ENCODE measurements around the gene COL6A5.
"Not testable (repeated sequence)": the region's sequence is repeated elsewhere in the genome, so short reads cannot be mapped to it uniquely, and the experiment has no call there.

The COL6A5 gene

DNA sequence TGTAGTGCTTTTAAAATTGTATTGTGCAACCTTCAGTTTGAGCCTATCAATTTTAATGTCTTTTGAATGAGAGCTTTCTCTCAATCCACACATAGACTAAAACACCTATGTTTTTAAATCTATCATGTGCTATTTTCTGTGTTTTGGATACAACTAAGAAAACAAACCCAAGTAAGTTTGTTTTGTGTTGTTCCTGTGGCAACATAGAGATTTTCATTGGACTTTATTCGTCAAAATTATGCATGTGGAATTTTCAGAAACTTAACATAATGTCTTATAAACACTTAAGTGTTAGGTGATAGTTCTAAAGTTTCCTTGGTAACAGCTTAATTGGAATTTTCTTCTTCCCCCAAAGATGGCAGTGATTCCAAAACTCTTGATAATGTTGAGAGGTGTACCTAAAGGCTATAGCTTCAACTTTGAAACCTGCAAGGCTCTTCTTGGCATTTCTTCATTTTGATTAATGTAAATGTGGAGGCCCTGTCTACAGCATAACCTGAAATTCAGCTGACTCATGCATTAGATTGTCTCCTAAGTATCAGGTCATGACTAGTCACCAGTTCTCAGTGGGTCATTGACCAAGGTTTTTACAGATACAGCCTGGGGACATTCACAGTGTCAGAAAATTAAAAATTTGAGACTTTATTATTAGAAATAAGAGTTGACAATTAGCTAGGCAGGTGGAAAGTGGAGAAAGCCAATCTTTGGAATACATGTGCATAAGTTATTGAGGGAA, 44.4 kb downstream of the COL6A5 start:
- no peak for DNase-seq

DNA sequence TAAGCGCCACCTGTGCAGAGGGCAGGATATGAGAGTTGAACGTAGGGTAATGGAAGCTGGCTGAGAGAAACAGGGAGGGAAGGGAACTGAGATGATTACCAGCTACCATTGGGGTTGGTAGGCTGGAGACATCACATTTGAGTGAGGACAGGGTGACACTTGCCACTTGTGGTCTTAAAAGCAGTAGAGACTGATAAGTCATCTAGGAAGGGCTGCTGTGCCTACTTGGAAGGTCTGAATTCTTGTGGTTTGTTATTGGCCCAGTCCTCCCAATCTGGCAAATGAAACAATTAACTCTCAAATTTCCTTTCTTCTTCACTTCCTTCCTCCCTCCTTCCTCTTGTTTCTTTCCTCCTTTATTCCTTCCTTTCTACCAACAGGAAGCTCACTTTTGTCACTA, 46.8 kb downstream of the COL6A5 start:
- no peak for DNase-seq

DNA sequence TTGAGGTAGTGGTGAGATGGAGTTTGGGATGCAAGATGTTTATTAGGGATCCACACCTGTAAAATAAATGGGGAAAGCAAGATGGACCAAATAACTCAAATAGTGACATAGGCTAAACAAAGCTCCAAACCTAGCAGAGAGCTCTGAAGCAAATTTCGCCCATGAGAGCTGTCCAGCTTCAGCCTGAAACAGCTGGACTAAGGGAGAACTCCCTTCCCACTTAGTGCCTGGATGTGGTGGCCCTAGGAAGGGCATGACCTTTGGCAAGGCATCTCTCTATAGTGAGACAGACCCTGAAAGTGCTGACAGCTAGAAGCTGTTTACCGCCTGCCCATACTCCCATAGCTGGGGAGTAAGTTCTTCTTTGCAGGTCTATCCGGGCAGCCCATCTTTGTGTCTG, 48.1 kb downstream of the COL6A5 start:
- no peak for DNase-seq

DNA sequence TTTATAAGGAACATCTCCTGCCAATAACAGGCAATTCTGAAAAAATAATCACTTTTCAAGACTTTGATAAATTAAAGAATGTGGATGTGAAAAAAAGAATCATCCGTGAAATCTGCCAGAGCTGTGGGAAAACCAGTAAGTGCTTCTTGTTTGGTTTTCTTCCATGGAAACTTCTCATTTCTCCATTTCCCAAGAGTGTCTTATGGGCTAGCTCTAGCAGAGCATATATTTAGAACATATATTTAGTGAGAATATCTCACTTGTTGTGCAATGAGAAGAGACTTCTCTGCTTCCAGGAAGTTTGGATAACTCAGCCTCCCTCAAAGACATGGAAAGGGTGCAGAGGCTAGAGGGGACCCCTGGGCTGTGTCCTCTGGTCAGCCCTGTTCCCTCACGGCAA, 49.9 kb downstream of the COL6A5 start:
- DNase-seq, result no peak

DNA sequence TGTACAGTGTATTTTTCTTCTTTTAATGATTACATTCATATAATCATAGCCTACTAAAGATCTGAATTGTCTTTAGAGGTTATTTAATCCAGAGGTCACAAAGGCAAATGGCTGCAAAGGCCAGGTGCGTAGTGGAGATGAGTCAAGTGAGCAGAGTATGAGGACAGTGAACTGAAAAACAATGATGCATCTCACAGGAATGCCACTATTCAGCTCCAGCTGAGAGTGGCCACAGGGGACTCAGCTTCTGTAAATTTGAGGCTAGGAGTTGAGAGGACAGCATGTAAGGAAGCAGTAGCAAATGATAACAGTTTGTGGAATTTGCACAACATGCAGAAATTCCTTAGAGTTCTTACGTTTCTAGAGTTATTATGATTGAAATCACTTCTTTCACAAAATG, 50.4 kb downstream of the COL6A5 start:
- no peak for DNase-seq

DNA sequence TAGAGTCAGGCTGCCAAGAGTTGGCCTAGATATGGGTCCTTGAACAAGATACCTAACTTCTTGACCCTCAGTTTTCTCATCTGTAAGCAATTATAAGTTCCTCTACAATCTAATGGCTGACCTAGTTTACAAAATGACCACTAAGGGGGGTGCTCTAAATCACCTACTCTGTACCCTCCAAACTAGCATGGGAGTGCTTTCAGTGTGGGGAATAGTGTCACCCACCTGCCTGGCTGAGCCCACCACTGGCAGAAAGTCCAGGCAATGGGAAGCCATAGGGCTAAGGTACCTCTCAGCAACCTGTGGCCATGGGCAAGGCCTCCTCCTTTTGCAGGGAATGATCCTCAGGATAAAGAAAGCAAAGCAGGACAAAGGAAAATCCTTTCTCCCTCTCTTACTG, 58.9 kb downstream of the COL6A5 start:
- DNase-seq, result no peak

DNA sequence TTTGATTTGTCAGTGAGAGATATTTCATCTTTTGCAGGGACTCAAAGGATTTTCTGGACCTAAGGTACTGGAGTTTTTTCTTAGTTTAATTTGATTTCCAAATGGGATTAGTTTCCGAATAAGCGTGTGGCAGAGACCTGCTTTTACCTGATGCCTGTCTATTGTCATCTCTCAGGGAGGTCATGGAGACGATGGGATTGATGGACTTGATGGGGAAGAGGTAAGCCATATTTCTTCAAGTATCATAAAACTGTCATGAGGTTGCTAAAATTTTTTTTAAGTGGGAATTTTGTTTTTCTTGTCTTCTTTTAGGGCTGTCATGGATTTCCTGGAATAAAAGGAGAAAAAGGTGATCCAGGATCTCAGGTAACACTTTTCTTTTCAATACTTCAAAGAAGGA, 60.5 kb downstream of the COL6A5 start:
- DNase-seq, result no peak

DNA sequence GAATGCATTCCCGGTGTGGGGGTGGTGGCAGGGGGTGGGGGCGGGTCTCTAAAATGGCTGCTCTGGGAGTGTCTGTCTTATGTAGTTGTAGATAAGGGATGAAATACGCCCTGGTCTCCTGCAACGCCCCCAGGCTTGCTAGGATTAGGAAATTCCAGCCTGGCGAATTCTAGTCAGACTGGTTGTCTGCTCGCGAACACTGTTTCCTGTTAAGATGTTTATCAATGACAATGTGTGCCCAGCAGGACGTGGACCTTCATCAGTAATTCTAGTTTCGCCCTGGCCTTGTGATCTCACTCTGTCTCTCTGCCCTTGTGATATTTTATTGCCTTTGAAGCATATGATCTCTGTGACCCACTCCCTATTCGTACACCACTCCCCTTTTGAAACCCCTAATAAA, 62.8 kb downstream of the COL6A5 start:
- DNase-seq, result not testable (repeated sequence)

DNA sequence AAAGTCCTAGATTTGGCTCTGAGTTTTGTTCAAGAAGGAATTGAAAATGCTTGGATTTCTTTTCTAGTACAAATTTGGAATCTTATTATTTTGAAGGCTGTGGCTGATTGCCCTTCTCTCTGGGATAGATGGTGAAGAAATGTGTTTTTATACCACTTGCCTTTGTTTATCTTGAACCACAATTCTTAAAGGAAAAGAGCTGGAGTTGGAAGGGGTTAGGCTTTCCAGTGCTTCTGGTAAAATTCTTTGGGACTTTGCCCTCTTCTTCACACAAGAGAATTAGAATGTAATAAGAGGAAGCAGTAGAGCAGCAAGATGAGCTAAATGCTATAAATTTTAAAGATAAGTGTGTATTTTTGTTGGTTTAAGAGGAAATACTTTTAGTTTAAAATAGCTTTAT, 65.8 kb downstream of the COL6A5 start:
- DNase-seq, result no peak

DNA sequence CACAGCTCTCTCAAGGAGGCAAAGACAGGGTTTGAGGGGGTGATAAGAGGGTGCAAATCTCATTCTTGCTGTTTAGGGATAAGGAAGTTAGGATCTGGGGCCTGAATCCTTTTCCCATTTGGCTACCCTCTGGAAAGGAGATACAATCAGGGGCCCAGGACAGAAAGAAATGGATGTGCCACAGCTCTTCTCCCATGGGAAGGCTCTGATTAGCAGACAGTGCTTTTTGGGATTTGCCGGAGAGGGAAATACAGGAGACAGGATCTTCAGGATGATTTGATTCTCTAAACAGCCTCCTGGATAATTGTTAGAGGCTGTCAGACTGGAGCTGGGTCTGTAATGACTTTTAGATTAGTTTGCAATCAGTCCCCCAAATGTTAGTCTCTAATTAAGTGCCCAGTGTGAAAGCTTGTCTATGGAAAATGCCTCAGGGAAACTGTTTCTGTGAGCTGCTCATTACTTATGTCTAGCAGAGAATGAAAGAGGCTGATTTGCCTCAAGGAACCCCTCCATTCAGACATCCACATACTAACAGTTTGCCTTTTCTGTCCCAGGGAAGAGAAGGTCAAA, 67.6 kb downstream of the COL6A5 start:
- no peak for DNase-seq

DNA sequence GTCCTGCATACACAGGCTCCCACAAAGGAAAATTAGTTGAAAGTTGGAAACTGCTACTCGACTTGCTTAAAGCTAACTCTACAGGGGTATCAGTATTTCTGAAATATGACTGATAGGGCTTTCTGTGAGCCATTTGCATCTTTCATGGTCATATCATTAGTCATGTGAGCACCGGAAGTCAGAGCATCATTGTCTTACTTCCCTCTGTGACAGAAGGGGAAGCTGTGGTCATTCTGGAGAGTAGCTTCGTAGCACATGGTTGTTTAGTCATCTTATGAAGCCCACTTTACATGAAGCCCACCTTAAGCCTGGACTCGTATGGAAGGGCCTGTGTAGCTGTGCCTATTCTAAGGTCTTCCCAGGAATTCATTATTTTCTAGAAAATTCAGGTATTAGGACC, 69.0 kb downstream of the COL6A5 start:
- no peak for DNase-seq

DNA sequence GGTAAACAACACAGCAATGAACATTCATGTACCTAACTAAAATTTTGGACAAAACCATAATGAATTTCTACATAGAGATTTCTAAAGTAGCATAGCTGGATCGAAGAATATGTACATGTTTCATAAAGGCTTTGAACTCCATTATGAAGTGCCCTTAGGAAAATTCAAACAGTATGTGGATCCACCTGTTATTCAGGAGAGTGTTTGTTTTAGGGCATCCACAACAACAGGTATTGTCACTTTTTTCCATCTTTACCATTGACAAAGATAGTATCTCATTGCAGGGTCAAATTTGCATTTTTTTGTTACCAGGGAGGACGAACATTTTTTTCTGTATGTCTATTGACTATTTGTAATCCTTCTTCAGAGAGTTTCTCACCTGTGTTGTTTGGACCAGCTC, 75.0 kb downstream of the COL6A5 start:
- DNase-seq, result no peak

DNA sequence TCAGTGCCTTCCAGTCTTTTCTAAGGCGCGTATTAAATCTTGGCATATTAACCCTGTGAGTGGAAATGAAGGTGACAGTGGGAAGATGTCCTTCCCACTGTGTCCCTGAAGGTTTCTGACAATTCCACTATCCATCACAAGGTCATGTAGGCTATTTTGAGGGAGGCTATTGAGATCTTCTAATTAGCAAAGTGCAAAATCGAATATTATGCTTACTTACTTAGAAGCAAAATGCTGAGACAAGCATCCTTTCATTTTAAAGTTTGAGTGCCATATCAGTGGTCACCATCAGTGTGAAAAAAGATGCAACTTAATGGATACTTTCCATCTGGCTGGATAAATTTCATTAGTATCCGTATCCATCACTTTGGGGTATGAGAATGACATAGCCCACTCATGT, 77.6 kb downstream of the COL6A5 start:
- no peak for DNase-seq

DNA sequence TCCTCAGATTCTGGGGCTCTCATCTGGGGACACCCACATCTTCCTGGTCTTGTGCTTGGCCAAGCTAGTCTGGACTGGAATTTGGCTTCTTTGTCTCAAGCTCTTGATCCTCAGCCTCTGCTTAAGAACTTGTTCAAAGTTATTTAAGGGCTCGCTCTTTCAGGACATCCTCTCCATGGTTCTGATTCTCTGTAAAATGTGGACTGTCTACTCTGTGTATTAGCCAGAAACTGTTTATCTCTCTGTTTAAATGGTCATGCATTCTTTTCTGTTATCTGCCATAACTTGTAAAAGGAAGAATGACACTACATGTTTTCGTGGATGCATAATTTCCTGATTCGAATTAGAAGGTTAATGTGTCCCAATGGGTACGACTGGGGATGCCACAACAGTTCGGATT, 79.4 kb downstream of the COL6A5 start:
- no peak for DNase-seq

DNA sequence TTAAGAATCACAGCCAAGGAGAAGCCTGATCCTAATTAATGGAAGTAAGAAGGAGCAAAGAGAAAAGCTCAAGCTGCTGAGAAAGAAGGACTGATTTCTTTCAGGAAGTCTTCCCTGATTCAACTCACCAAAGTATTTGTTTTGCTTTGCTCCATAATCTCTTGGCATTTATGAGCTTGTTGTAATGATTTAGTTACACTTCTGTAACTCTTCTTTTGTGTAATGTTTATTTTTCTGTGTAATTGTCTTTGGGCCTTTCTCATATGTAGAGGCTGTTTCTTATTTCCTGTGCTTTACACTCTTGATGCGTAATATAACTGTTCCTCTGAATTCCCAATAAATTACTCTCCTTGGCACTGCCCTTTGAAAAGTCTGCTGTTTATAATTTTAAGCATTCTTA, 80.0 kb downstream of the COL6A5 start:
- no peak for DNase-seq

DNA sequence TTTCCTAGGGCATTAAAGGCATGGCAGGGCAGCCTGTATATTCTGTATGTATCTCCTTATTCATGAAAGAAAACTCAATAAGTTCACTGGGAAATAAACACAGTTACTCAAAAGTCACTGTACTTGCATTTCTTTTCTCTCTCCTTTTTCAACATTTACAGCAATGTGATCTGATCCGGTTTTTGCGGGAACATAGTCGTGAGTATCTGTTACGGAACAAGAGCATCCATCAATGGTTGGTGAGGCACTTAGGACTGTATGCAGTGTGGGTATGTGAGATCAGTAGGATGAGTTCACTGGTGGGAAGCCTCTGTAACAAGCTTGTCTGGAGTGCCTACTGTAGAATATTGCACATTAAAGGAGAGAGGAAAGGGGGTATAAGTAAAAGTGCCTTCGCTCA, 80.7 kb downstream of the COL6A5 start:
- DNase-seq, result no peak

DNA sequence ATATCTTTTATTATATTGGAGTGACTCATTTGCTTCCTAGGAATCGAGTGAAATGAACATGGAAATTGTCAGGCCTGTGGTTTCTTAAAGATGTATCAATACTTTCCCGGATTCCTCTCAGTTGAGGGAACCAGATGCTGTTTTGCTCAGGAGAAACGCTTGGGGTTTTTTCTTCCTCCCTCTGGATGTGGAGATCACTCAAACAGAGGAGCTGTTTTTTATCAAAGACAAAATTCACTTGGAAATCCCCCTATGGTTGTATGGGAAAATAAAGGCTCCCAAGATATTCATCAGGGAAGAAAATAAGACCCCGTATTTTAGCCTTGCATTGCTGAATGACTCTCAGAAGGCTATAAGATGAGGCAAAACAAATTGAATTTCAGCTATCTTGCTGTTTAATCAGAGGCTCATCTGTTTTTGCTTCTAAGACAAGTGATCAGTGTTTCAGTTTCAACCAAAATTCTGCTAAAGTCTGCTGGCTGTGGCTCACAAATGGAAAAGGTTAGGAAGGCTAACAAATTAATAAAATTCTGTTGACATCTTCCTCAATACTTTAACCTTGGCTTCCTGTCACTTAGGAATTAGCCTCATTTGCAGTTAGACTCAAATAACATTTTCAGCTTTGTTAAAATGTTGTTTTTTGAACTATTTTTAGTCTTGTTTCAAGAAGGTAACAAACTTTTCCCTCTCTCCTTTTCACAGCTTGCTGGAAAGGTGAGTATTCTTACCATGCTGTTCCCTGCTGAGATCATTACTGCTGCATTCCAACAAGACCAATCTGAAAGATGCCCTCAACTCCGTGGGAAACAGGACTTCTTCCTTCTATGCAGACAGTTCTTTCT, 83.6 kb downstream of the COL6A5 start:
- no peak for DNase-seq

DNA sequence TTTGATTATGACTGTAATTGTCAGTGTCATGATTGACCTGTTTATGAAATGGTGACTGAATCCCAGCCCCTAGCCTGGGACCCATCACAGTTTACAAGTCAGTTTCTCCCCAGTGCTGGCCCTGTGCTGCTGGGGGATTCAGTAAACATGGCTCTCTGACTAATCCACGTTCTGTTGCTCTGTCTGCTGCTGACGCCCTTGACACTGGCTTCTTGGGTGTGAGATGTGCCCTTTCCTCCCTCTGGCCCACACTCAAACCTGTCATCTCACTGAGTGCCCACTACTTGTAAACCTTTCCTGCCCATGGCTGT, 84.2 kb downstream of the COL6A5 start:
- DNase-seq, result no peak

DNA sequence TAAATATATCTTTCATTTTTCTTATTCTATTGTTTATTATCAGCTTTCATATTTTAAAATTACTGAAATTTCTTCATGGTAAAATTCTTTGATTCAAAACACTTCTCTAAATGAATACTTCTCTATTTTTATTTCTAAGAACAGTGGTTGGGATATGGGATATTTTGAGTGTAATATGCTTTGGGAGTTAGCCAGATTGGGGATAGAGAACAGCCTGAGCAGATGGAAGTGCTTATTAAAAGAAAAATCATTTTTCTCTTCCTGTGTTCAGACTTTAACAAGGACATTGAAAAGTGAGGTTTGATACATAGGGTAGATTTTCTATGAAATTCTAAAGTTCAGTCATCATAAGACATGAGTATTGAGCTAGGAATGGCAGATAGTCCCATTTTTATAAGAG, 84.8 kb downstream of the COL6A5 start:
- no peak for DNase-seq

DNA sequence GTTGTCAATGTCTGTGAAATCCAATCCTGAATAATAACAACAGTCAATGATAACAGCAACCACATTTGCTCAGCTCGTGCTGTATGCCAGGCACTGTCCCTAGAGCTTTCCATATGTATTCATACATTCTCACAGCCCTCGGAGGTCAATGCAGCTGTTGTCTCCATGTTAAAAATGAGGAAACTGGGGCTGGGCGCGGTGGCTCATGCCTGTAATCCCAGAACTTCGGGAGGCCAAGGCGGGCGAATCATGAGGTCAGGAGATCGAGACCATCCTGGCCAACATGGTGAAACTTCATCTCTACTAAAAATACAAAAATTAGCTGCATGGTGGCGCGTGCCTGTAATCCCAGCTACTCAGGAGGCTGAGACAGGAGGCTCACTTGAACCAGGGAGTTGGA, 86.6 kb downstream of the COL6A5 start:
- DNase-seq, result not testable (repeated sequence)

DNA sequence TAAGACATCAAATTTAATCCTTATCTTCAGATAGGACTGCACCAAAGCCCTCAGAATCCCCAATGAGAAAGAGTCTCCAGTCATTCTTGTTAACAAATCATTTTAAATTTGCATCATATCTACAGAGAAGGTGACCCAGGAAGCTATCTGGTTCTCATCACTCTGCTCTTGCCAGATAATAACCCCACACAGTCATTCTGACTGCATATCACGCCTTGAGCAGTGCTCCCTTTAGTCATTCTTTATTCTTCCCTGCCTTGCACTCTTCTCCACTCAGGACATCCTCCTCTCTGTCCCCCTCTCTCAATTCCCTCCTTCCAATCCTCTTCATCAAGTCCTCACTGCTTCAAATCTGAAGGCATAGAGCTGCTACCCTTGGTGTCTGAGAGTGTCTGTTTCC, 87.8 kb downstream of the COL6A5 start:
- no peak for DNase-seq

DNA sequence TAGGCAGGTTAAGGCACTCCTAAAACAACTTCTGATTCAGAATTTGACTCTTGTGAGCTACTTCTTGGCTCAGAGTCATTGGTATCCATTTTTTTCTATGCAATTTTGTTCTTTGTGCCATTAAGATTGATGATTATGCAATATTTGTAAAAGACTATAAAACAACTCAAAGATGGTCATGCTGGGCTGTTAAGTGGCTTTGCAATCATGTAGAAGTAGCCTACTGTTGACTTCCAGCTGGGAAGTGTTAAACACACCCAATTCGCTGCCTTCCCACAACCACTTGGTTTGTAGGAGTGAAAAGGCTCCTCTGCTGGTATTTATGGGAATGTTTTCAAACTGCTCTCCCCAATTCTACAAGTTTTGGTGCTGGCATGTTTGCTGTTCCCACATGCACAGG, 96.8 kb downstream of the COL6A5 start:
- DNase-seq, result no peak

DNA sequence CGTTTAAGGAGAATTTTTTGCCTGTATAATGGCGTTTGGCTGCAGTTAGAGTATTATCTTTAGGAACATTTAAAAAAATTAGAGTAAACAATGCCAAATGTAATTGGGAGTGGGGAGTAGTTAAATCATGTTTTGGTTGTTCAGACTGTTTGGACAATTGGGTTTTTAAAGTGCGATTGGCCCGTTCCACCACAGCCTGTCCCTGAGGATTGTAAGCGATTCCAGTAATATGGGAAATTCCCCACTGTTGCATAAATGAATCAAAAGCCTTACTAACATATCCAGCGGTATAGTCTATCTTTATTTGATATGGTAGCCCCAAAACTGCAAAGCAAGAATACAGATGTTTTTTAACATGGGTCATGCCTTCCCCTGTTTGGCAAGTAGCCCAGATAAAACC, 101.4 kb downstream of the COL6A5 start:
- DNase-seq, result not testable (repeated sequence)

DNA sequence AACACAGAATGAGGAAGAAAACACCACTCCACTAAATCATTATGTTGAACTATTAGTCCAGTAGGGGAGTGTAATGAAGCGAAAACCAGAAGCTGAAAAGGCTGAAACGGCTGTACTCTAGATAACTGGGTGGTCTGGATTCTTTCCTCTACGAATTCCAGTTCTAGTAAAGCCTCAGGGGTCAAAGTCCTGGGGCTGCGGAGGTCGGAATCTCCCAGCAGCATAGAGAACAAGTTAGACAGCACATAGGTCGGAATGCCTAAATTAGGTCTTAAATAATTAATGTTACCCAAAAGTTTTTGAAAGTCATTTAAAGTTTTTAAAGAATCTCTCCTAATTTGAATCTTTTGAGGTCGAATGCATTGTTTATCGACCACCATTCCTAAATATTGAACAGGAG, 102.7 kb downstream of the COL6A5 start:
- not testable (repeated sequence) for DNase-seq

DNA sequence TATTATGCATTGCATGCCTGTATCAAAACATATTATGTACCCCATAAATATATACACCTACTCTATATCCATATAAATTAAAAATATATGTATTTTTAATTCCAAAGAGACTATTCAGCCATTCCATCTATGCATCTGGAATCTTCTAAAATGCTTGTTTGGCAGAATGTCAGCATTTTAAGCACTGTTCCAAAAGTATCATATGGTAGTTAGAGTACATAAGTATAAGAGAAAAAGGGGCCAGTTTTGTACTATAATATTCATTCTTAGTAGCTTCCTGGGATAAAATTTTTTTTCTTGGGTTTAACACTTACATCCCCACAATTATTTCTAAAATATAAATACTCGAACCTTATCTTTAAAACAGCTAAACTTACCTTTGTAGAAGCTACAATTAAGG, 111.1 kb downstream of the COL6A5 start:
- DNase-seq, result no peak
